ENCODE measurements around the gene FAM107B.

Gene FAM107B

DNA sequence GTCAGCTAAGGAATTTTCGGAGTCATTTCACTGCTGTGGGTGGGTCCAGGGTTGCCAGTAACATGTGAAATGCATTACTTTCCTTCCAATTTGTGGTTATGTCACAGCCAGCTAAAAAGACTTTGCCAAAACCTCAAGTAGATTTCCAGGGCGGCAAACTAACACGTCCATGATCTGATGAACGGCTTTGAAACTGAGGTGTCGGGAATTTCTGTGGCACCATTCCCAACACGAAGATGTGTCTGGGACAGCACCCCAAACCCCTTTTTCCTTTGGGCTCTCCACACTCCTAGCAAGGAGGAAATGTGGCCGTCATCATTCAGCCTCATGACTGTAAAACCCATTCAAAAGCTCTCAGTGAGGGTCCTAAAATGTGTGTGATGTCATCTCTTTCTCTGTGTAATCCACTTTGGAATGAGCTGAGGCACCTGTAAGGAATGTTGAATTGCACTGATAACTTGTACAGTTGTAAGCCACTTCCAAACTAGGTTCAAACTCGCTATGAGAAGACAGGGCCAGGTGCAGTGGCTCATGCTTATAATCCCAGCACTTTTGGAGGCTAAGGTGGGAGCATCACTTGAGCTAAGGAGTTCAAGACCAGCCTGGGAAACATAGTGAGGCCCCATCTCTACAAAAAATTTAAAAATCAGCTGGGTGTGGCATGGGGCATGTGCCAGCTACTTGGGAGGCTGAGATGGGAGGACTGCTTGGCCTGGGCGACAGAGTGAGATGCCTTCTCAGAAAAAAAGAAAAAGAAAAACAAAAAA is 297.9 kb downstream of the FAM107B start:
- no peak for DNase-seq

DNA sequence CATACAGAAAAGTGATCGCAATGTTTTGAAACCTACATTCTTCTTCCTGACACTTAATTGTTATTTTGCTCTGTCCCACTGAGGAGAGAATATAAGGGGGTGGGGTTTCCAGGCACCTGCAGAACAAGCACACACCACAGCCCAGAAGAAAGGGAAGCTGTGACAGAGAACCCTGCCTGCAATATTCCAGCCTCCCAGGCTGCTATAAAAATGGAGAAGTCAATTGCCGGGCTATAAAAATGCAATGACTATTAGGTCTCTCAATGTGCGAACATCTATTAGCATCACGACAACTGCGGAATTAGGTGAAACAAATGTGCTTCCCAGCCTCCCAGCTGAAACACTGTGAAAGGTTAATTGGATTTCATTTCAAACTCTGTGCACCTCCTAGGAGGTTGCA is 298.7 kb downstream of the FAM107B start:
- no peak for DNase-seq

DNA sequence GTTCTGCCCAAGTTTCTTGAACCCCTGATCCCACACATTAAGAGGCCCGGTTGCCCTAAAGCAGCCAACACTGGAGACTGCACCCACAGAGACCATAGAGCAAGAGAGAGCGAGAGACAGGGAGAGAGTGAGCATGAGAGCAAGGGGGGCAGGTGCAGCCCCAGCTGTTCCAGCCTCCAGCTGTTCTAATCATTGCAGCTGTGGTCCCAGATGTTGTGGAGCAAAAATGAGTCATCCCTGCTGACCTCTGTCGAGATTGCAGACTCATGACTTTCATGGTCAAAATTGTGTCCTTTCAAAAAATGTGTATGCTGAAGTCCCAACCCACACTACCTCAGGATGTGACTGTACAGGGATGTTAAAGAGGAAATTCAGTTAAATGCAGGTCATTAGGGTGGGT is 300.0 kb downstream of the FAM107B start:
- DNase-seq: no peak

DNA sequence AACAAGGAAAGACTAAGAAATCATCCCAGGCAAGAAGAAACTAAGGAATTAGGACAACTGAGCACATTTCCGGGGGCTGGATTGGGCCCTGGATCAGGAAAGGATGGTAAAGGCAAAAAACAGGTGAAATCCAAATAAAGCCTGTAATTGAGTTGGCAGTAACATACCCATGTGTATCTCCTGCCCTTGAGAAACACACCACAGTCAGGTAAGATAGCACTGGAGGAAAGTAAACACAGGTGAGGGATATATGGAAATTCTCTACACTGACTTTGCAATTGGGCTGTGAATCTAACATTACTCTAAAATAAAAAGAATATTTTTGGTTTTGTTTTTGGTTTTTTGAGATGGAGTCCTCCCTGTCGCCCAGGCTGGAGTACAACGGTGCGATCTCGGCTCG is 303.8 kb downstream of the FAM107B start:
- DNase-seq: no peak

DNA sequence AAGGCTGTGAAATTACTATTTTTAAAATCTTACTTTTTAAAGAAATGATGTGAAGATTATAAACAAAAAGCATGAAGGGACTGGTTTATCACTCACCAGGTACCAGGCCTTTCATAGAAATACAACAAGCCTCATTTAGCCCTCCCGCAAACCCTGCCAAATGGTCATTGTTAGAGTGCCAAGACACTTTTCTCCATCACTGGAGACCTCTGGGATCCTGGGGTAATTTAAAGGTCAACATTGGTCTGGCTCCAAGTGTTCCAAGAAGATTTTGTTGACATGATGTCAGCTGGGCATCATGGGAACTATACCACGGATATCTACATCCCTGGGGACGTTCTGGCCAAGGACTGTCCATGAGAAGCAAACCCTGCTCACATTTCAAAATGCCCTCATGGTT is 306.0 kb downstream of the FAM107B start:
- DNase-seq: no peak

Measured in NCI-H524 treated with DMSO at 0.1 percent for 48 hours (cell line).